ENCODE results near the gene MYO1F. TPM values are rescaled to one million over a fixed set of nuclear protein-coding genes. Genes with fewer than 3 reads are reported as not detected.
A peak's percentile ranks its signal among the peaks of the same experiment; 100 is the strongest.
"Not testable (repeated sequence)": the region's sequence is repeated elsewhere in the genome, so short reads cannot be mapped to it uniquely, and the experiment has no call there.

Gene MYO1F
- total RNA-seq, 1 donor from 2014 or later = 7.4 TPM

GRCh38 chr19:8515317-8515716, 61.9 kb downstream of the MYO1F start:
- Histone ChIP-seq H3K9me3 (replicated peaks) (no peaks in the 10 kb centered on the region), H3K27me3 (ENCODE audit: low read depth) (no peaks in the 10 kb centered on the region), H3K4me3 (no peak overlapping the region), H3K36me3 (peaks cover 9% of the 10 kb centered on the region), H3K4me1 (peaks cover 39% of the 10 kb centered on the region), H3K27ac (replicated peaks) (no peak overlapping the region)
- DNase-seq = no peak
- TF ChIP-seq CTCF (IDR thresholded peaks at IDR 0.05; ENCODE audit: borderline replicate concordance) = no peak
- intact Hi-C loops (cut with micrococcal nuclease) = no loop called here

DNA sequence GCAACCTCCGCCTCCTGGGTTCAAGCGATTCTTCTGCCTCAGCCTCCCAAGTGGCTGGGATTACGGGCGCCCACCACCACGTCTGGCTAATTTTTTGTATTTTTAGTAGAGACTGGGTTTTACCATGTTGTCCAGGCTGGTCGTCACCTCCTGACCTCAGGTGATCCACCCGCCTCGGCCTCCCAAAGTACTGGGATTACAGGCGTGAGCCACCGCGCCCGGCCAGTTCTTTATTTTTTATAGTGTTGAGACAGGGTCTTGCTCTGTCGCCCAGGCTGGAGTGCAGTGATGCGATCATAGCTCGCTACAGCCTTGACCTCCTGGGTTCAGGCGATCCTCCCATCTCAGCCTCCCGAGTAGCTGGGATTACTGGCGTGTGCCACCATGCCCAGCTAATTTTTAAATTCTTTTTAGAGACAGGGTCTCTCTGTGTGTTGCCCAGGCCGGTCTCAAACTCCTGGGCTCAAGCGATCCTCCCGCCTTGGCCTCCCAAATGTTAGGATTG, 62.7 kb downstream of the MYO1F start:
- intact Hi-C loops (cut with micrococcal nuclease) = not testable (repeated sequence)

GRCh38 chr19:8513687-8514504, 63.3 kb downstream of the MYO1F start, which contains the start of gene ZNF414:
ZNF414 (minus strand) TSS chr19:8514167; CDS start chr19:8514046, 121 bp downstream.
- Histone ChIP-seq H3K9me3 (replicated peaks) (no peaks in the 10 kb centered on the region), H3K4me3 (peak within 1 kb of the TSS; percentile 82), H3K4me1 (peaks cover 39% of the 10 kb centered on the region), H3K36me3 (peaks cover 9% of the 10 kb centered on the region), H3K27me3 (ENCODE audit: low read depth) (no peaks in the 10 kb centered on the region), H3K27ac (replicated peaks) (peak within 1 kb of the TSS; percentile 100)
- DNase-seq = peak; percentile 98
- no peak for TF ChIP-seq CTCF (IDR thresholded peaks at IDR 0.05; ENCODE audit: borderline replicate concordance)
- intact Hi-C loops (cut with micrococcal nuclease) = no loop called here

More for the DNA sequence above, 62.7 kb downstream of the MYO1F start:
- not testable (repeated sequence) for H3K9me3 ChIP-seq (replicated peaks); DNase-seq; H3K36me3 ChIP-seq; H3K27me3 ChIP-seq (ENCODE audit: low read depth)
- Histone ChIP-seq H3K4me3 (peak overlapping the region; percentile 82), H3K4me1 (peaks cover 39% of the 10 kb centered on the region), H3K27ac (replicated peaks) (peak overlapping the region; percentile 100)

- Histone ChIP-seq H3K27ac (replicated peaks) (peak overlapping the region; percentile 100), H3K27me3 (ENCODE audit: low read depth) (no peaks in the 10 kb centered on the region), H3K36me3 (peaks cover 9% of the 10 kb centered on the region), H3K9me3 (replicated peaks) (no peaks in the 10 kb centered on the region), H3K4me3 (peak overlapping the region; percentile 82), H3K4me1 (peaks cover 39% of the 10 kb centered on the region)
- intact Hi-C loops (cut with micrococcal nuclease) = no loop called here
- no peak for DNase-seq
- TF ChIP-seq CTCF (IDR thresholded peaks at IDR 0.05; ENCODE audit: borderline replicate concordance) = no peak
Measured at GRCh38 chr19:8513036-8513686, 64.1 kb downstream of the MYO1F start.

GRCh38 chr19:8512115-8512967, 64.9 kb downstream of the MYO1F start:
- peak overlapping the region; percentile 100 for H3K27ac ChIP-seq (replicated peaks)
- DNase-seq = no peak
- intact Hi-C loops (cut with micrococcal nuclease) = no loop called here
- H3K4me1 ChIP-seq = peaks cover 32% of the 10 kb centered on the region
- H3K36me3 ChIP-seq = peaks cover 9% of the 10 kb centered on the region
- H3K27me3 ChIP-seq (ENCODE audit: low read depth) = no peaks in the 10 kb centered on the region
- no peak for TF ChIP-seq CTCF (IDR thresholded peaks at IDR 0.05; ENCODE audit: borderline replicate concordance)
- peak overlapping the region; percentile 82 for H3K4me3 ChIP-seq
- H3K9me3 ChIP-seq (replicated peaks) = no peaks in the 10 kb centered on the region

All from left ventricle myocardium inferior (tissue), 1 donor.